H1 (cell line): Measurements from ENCODE around the gene LARP1. TPM values are rescaled to one million over a fixed set of nuclear protein-coding genes. Genes with fewer than 3 reads are reported as not detected.

ENCODE experiments used
- CTCF ChIA-PET: fragments of 300-600 bp; sonication (Branson Sonifier 250); formaldehyde crosslinking; loops from one replicate; lab custom pipeline; 2021; ENCODE audit not compliant: partially characterized antibody; lab: Charles Lee
- POLR2A ChIA-PET: fragments of 300-600 bp; sonication (Branson Sonifier 250); formaldehyde crosslinking; loops from one replicate; lab custom pipeline; 2021; ENCODE audit warnings: inconsistent platforms; ENCODE audit not compliant: partially characterized antibody; lab: Charles Lee
- DNase-seq, 2 experiments: peaks; one replicate each; pipeline versions ENCODE4 v3.0.0 to v3.0.0-alpha.2; 2010 to 2022; ENCODE audit warnings: low spot score in 2 of 2, low read depth in 1 of 2, mixed read lengths in 1 of 2
- FAIRE-seq: peaks from 2 replicates; lab custom pipeline; 2011; peaks lifted over from hg19 to GRCh38; lab: Jason Lieb, UNC
- H2AFZ ChIP-seq: 2 replicates; pipeline ENCODE4 v1.8.1; 2012; ENCODE audit warnings: low read length, inconsistent platforms
- H2AK5ac ChIP-seq: 2 replicates; pipeline ENCODE4 v1.6.1; 2013; ENCODE audit warnings: low read depth, low read length
- H2BK120ac ChIP-seq: replicated peaks from 2 replicates; pipeline ENCODE3; 2013; ENCODE audit warnings: low read depth, low read length, inconsistent platforms
- H2BK12ac ChIP-seq: 2 replicates; pipeline ENCODE4 v1.6.1; 2013; ENCODE audit warnings: low read depth, low read length
- H2BK15ac ChIP-seq: 2 replicates; pipeline ENCODE4 v1.6.1; 2013; ENCODE audit warnings: low read length
- H2BK20ac ChIP-seq: 2 replicates; pipeline ENCODE4 v1.6.1; 2013; ENCODE audit warnings: low read length
- H2BK5ac ChIP-seq: 2 replicates; pipeline ENCODE4 v1.6.1; 2013; ENCODE audit warnings: low read depth, low read length
- H3K14ac ChIP-seq: 2 replicates; pipeline ENCODE4 v1.6.1; 2013; ENCODE audit warnings: inconsistent platforms; ENCODE audit not compliant: insufficient read length
- H3K18ac ChIP-seq: 2 replicates; pipeline ENCODE4 v1.6.1; 2013; ENCODE audit warnings: low read length; ENCODE audit errors: extremely low read depth
- H3K23ac ChIP-seq: 2 replicates; pipeline ENCODE4 v1.6.1; 2013; ENCODE audit warnings: inconsistent platforms; ENCODE audit not compliant: insufficient read length
- H3K23me2 ChIP-seq: 2 replicates; pipeline ENCODE4 v1.6.1; 2013; ENCODE audit warnings: low read depth, low read length
- H3K27ac ChIP-seq: 2 replicates; pipeline ENCODE4 v1.6.1; 2011; ENCODE audit warnings: low read depth, low read length, inconsistent platforms
- H3K27me3 ChIP-seq, 4 experiments: replicated peaks in 1 of 4; 1 replicate in 1 of 4; 2 replicates in 3 of 4; pipeline versions ENCODE4 v1.6.1 to v1.8.1; 2011 to 2013; ENCODE audit warnings: low read length in 3 of 4, mild to moderate bottlenecking in 3 of 4, inconsistent platforms in 2 of 4, mixed read lengths in 2 of 4, moderate library complexity in 1 of 4; ENCODE audit not compliant: control insufficient read depth in 3 of 4, insufficient read depth in 3 of 4; ENCODE audit errors: extremely low read depth in 1 of 4
- H3K36me3 ChIP-seq, 4 experiments: 2 replicates each; pipeline versions ENCODE4 v1.6.1 to v1.8.1; 2011 to 2013; ENCODE audit warnings: mild to moderate bottlenecking in 4 of 4, low read length in 3 of 4, moderate library complexity in 2 of 4, control low read depth in 1 of 4, inconsistent platforms in 1 of 4; ENCODE audit not compliant: insufficient read depth in 4 of 4, control insufficient read depth in 2 of 4
- H3K4ac ChIP-seq: replicated peaks from 2 replicates; pipeline ENCODE3; 2013; ENCODE audit warnings: low read length, low read depth, mixed read lengths, inconsistent platforms; ENCODE audit not compliant: insufficient read length
- H3K4me1 ChIP-seq, 4 experiments: replicated peaks in 1 of 4; 1 replicate in 1 of 4; 2 replicates in 3 of 4; pipeline versions ENCODE4 v1.6.1 to v1.8.1; 2011 to 2013; ENCODE audit warnings: low read length in 3 of 4, inconsistent platforms in 2 of 4, mixed read lengths in 1 of 4; ENCODE audit not compliant: insufficient read depth in 4 of 4, control insufficient read depth in 3 of 4
- H3K4me2 ChIP-seq, 2 experiments: 2 replicates each; pipeline versions ENCODE4 v1.6.1 to v1.8.1; 2011 to 2013; ENCODE audit warnings: low read depth in 2 of 2, low read length in 2 of 2, control low read depth in 1 of 2, inconsistent platforms in 1 of 2, mild to moderate bottlenecking in 1 of 2; ENCODE audit not compliant: insufficient read depth in 1 of 2
- H3K4me3 ChIP-seq, 4 experiments: fragments of 200-600, 300-600 bp in 1 of 4; sonication (generic), shearing (Covaris generic), sonication (Bioruptor Twin) in 1 of 4; 2 replicates each; pipeline versions ENCODE4 v1.5.1 to v1.8.1; 2011 to 2016; ENCODE audit warnings: low read length in 4 of 4, low read depth in 3 of 4, control low read depth in 2 of 4, inconsistent platforms in 2 of 4, mild to moderate bottlenecking in 2 of 4, mixed read lengths in 1 of 4, moderate library complexity in 1 of 4; ENCODE audit not compliant: insufficient read depth in 2 of 4; ENCODE audit errors: extremely low read depth in 1 of 4
- H3K56ac ChIP-seq: replicated peaks from 2 replicates; pipeline ENCODE3; 2013; ENCODE audit warnings: low read depth, mild to moderate bottlenecking, mixed read lengths, low read length, inconsistent platforms; ENCODE audit not compliant: insufficient read length
- H3K79me1 ChIP-seq: 2 replicates; pipeline ENCODE4 v1.6.1; 2013; ENCODE audit warnings: low read depth, low read length, control low read depth
- H3K79me2 ChIP-seq, 2 experiments: 2 replicates each; pipeline versions ENCODE4 v1.6.1 to v1.8.1; 2012 to 2013; ENCODE audit warnings: low read length in 2 of 2, mild to moderate bottlenecking in 2 of 2, inconsistent platforms in 1 of 2; ENCODE audit not compliant: insufficient read depth in 2 of 2, control insufficient read depth in 1 of 2
- H3K9ac ChIP-seq, 4 experiments: replicated peaks in 1 of 4; 1 replicate in 1 of 4; 2 replicates in 3 of 4; pipeline versions ENCODE4 v1.6.1 to v1.8.1; 2011 to 2013; ENCODE audit warnings: low read depth in 3 of 4, low read length in 3 of 4, control low read depth in 2 of 4, mild to moderate bottlenecking in 2 of 4, moderate library complexity in 2 of 4, inconsistent platforms in 1 of 4; ENCODE audit errors: extremely low read depth in 1 of 4
- H3K9me3 ChIP-seq, 2 experiments: 2 replicates each; pipeline versions ENCODE4 v1.6.1 to v1.8.1; 2012 to 2013; ENCODE audit warnings: mild to moderate bottlenecking in 2 of 2, moderate library complexity in 2 of 2, control low read depth in 1 of 2, inconsistent platforms in 1 of 2, low read depth in 1 of 2, low read length in 1 of 2, mixed read lengths in 1 of 2; ENCODE audit not compliant: insufficient read depth in 2 of 2
- H4K20me1 ChIP-seq, 2 experiments: replicated peaks in 1 of 2; 2 replicates each; pipeline versions ENCODE3 to v1.8.1; 2011 to 2013; ENCODE audit warnings: inconsistent platforms in 2 of 2, low read length in 2 of 2, mild to moderate bottlenecking in 1 of 2; ENCODE audit not compliant: insufficient read depth in 2 of 2, control insufficient read depth in 1 of 2
- H4K5ac ChIP-seq: 2 replicates; pipeline ENCODE4 v1.6.1; 2013; ENCODE audit warnings: low read length, low read depth, mixed read lengths, inconsistent platforms; ENCODE audit not compliant: insufficient read length
- H4K8ac ChIP-seq: 2 replicates; pipeline ENCODE4 v1.8.0; 2013; ENCODE audit warnings: mild to moderate bottlenecking, moderate library complexity, low read length, inconsistent platforms; ENCODE audit not compliant: insufficient read depth; ENCODE audit errors: extremely low read depth
- H4K91ac ChIP-seq: replicated peaks from 2 replicates; pipeline ENCODE3; 2013; ENCODE audit warnings: low read length, mixed read lengths, inconsistent platforms; ENCODE audit not compliant: insufficient read length
- EZH2 ChIP-seq: fragments of 200-600 bp; sonication (generic); IDR thresholded peaks from 2 replicates; pipeline ENCODE4 v1.7.1; 2012; ENCODE audit warnings: low read depth, mild to moderate bottlenecking, moderate library complexity, low read length, inconsistent platforms; ENCODE audit not compliant: severe bottlenecking
- WGBS, 2 experiments: shearing (Covaris generic) in 1 of 2; methylation state at CpG; one replicate each; pipeline versions ENCODE4 v1.1.6 to v1.1.7; 2013 to 2015; ENCODE audit warnings: low lambda C conversion rate in 2 of 2, mixed read lengths in 2 of 2, inconsistent platforms in 1 of 2, low coverage in 1 of 2, missing lambda C conversion rate in 1 of 2; ENCODE audit not compliant: insufficient replicate concordance in 2 of 2, insufficient coverage in 1 of 2, insufficient read length in 1 of 2; ENCODE audit errors: extremely low coverage in 1 of 2, missing lambda C conversion rate in 1 of 2; 5-methylcytosine and 5-hydroxymethylcytosine counted together
- polyA plus RNA-seq, 7 experiments: library from polyadenylated mRNA; depleted of rRNA in 3 of 7; stranded (reverse) in 5 of 7; unstranded in 2 of 7; fragments of >200 nt in 5 of 7; fragments of 200-250 nt in 2 of 7; gene quantifications; 1 replicate in 5 of 7; 2 replicates in 1 of 7; 4 replicates in 1 of 7; pipeline versions ENCODE4 v1.2.1 to v1.2.3, GENCODE V29; 2011 to 2013; ENCODE audit warnings: missing spikeins in 2 of 7, mixed read lengths in 2 of 7
- total RNA-seq: library from RNA; stranded (reverse); fragmentation: NEBNext Ultra II Directional; extraction: Animal tissue kit (Norgen Biotek cat#: 25700); gene quantifications from 2 replicates; pipeline ENCODE4 v1.2.1, GENCODE V29; 2021

Gene LARP1
- total and polyA plus RNA-seq, 2 of the 8 experiments (the other 6 are each of a cell fraction or from before 2014, with no cell fraction given), result 106 to 422 TPM

DNA sequence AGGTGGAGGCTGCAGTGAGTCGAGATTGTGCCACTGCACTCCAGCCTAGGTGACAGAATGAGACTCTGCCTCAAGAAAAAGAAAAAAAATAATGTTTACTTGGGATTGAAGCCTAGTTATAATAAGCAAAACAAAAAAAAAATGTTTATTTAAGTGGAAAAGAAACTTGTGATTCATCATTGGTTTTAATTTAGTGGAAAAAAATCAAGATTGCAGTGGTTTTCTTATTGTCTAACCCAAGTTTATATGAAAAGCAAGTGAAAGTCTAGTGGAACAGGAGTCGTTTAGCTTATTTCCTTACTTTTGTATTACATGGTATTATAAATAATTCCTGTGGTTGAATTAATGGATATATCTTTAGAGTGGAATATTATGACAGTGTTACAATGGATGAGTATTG is 111.7 kb downstream of the LARP1 start:
- peaks cover 11 to 49% (median 31%) of the 10 kb centered on the region in 4 experiments for H3K36me3 ChIP-seq
- POLR2A ChIA-PET, result interaction anchor here (0.9 to 1.4 kb wide), 3 partner anchors 10 to 220 kb away, joined by 3 to 4 read pairs (median 3); no protein-coding TSS in a partner anchor
- TF ChIP-seq EZH2, result no peak

More for the DNA sequence above, 111.7 kb downstream of the LARP1 start:
- 93% methylated on average over 2 of the region's 2 CpGs; no CpG with 5 or more reads in 1 of the 2 experiments for WGBS, 2 experiments
- Histone ChIP-seq H3K4me2 (no peak overlapping the region), H2BK12ac (no peak overlapping the region), H3K9me3 (no peaks in the 10 kb centered on the region), H4K8ac (no peak overlapping the region), H3K4me1 (no peaks in the 10 kb centered on the region), H4K5ac (no peak overlapping the region), H3K56ac (no peak overlapping the region), H2AFZ (no peak overlapping the region), H3K23ac (no peak overlapping the region), H2BK120ac (no peak overlapping the region), H2BK5ac (no peak overlapping the region), H3K4me3 (no peak overlapping the region), H3K79me2 (peaks cover 4 to 32% of the 10 kb centered on the region in 2 experiments), H3K18ac (no peak overlapping the region), H3K23me2 (no peaks in the 10 kb centered on the region), H4K91ac (no peak overlapping the region), H3K79me1 (no peaks in the 10 kb centered on the region; the same call in 1 of the 2 replicates), H2AK5ac (no peak overlapping the region), H4K20me1 (peaks cover 3 to 8% of the 10 kb centered on the region in 2 experiments), H3K9ac (no peak overlapping the region), H2BK20ac (no peak overlapping the region), H3K14ac (no peak overlapping the region), H2BK15ac (no peak overlapping the region), H3K4ac (no peak overlapping the region), H3K27me3 (no peaks in the 10 kb centered on the region; a peak in 1 of 7 replicates), H3K27ac (no peak overlapping the region)
- DNase-seq (no peak), FAIRE-seq (no peak)
- CTCF ChIA-PET, result interaction anchor here (0.9 to 1.1 kb wide), 2 partner anchors 11 to 217 kb away, joined by 3 to 4 read pairs; no protein-coding TSS in a partner anchor
